Trophoblast cell (in vitro differentiated cells and primary cell): ENCODE results near the gene SUCLG2.
A peak's percentile ranks its signal among the peaks of the same experiment; 100 is the strongest.

Experiments
- DNase-seq, 2 donors: peaks; one replicate each; pipeline ENCODE4 v3.0.0-alpha.2; 2016
- H2AFZ ChIP-seq: 2 replicates; pipeline ENCODE4 v1.6.1; 2013; ENCODE audit warnings: low read length, moderate library complexity, mild to moderate bottlenecking; ENCODE audit not compliant: insufficient read depth, poor library complexity
- H2AK5ac ChIP-seq: 2 replicates; pipeline ENCODE4 v1.6.1; 2013; ENCODE audit warnings: mild to moderate bottlenecking, low read length
- H2BK120ac ChIP-seq: 2 replicates; pipeline ENCODE4 v1.6.1; 2013; ENCODE audit warnings: low read length, mild to moderate bottlenecking, moderate library complexity; ENCODE audit not compliant: insufficient read depth, poor library complexity
- H2BK12ac ChIP-seq: 2 replicates; pipeline ENCODE4 v1.6.1; 2013; ENCODE audit warnings: mild to moderate bottlenecking, low read length, moderate library complexity
- H2BK5ac ChIP-seq: 2 replicates; pipeline ENCODE4 v1.6.1; 2013; ENCODE audit warnings: low read length, low read depth, moderate library complexity, mild to moderate bottlenecking; ENCODE audit not compliant: poor library complexity
- H3K14ac ChIP-seq: 2 replicates; pipeline ENCODE4 v1.6.1; 2013; ENCODE audit warnings: mild to moderate bottlenecking, low read length
- H3K18ac ChIP-seq: 2 replicates; pipeline ENCODE4 v1.6.1; 2013; ENCODE audit warnings: mild to moderate bottlenecking, low read length
- H3K23ac ChIP-seq: 2 replicates; pipeline ENCODE4 v1.6.1; 2013; ENCODE audit warnings: low read length
- H3K27ac ChIP-seq: 2 replicates; pipeline ENCODE4 v1.5.1; 2013; ENCODE audit warnings: low read depth, mild to moderate bottlenecking, inconsistent platforms, low read length, moderate library complexity
- H3K27me3 ChIP-seq: 2 replicates; pipeline ENCODE4 v1.6.1; 2013; ENCODE audit warnings: inconsistent platforms, mild to moderate bottlenecking, low read length, moderate library complexity; ENCODE audit not compliant: insufficient read depth
- H3K36me3 ChIP-seq, 2 experiments: 1 replicate in 1 of 2; 2 replicates in 1 of 2; pipeline ENCODE4 v1.6.1; 2013; ENCODE audit warnings: low read length in 2 of 2, mild to moderate bottlenecking in 2 of 2, moderate library complexity in 1 of 2; ENCODE audit not compliant: insufficient read depth in 2 of 2, control insufficient read depth in 1 of 2
- H3K4ac ChIP-seq: 2 replicates; pipeline ENCODE4 v1.6.1; 2013; ENCODE audit warnings: low read depth, mild to moderate bottlenecking, low read length, moderate library complexity
- H3K4me1 ChIP-seq, 2 experiments: 1 replicate in 1 of 2; 2 replicates in 1 of 2; pipeline ENCODE4 v1.6.1; 2013; ENCODE audit warnings: low read length in 2 of 2, mild to moderate bottlenecking in 2 of 2, moderate library complexity in 1 of 2; ENCODE audit not compliant: insufficient read depth in 2 of 2, control insufficient read depth in 1 of 2
- H3K4me2 ChIP-seq: 2 replicates; pipeline ENCODE4 v1.6.1; 2013; ENCODE audit warnings: inconsistent platforms, mild to moderate bottlenecking, low read length, moderate library complexity
- H3K4me3 ChIP-seq: 2 replicates; pipeline ENCODE4 v1.5.1; 2013; ENCODE audit warnings: mild to moderate bottlenecking, low read depth, low read length, inconsistent platforms
- H3K79me1 ChIP-seq: one replicate; pipeline ENCODE4 v1.6.1; 2013; ENCODE audit warnings: low read length
- H3K79me2 ChIP-seq: 2 replicates; pipeline ENCODE4 v1.6.1; 2013; ENCODE audit warnings: low read length, mild to moderate bottlenecking; ENCODE audit not compliant: control insufficient read depth, insufficient read depth, poor library complexity
- H3K9ac ChIP-seq: 2 replicates; pipeline ENCODE4 v1.6.1; 2013; ENCODE audit warnings: mild to moderate bottlenecking, low read length
- H3K9me3 ChIP-seq: 2 replicates; pipeline ENCODE4 v1.6.1; 2013; ENCODE audit warnings: low read depth, mild to moderate bottlenecking, control low read depth, inconsistent platforms, low read length; ENCODE audit not compliant: insufficient read depth
- H4K12ac ChIP-seq: 2 replicates; pipeline ENCODE4 v1.6.1; 2013; ENCODE audit warnings: low read depth, mild to moderate bottlenecking, low read length, moderate library complexity
- H4K8ac ChIP-seq: 2 replicates; pipeline ENCODE4 v1.6.1; 2013; ENCODE audit warnings: low read depth, mild to moderate bottlenecking, low read length, moderate library complexity
- H4K91ac ChIP-seq: one replicate; pipeline ENCODE4 v1.6.1; 2013; ENCODE audit warnings: low read depth, mild to moderate bottlenecking, low read length, moderate library complexity
- WGBS: extraction: QIAGEN DNeasy Blood & Tissue Kit; methylation state at CpG from one replicate; pipeline ENCODE4 v1.1.7; 2013; ENCODE audit warnings: missing lambda C conversion rate; ENCODE audit not compliant: insufficient read length, insufficient coverage; ENCODE audit errors: extremely low coverage; 5-methylcytosine and 5-hydroxymethylcytosine counted together

SUCLG2 gene

GRCh38 chr3:67382536-67382935 is 271.9 kb downstream of the SUCLG2 start:
- Histone ChIP-seq H4K91ac (no peak overlapping the region), H2AK5ac (no peak overlapping the region), H2BK120ac (no peak overlapping the region), H3K79me2 (no peaks in the 10 kb centered on the region), H3K4ac (no peak overlapping the region), H3K23ac (no peak overlapping the region), H4K8ac (no peak overlapping the region), H2BK5ac (no peak overlapping the region), H3K27me3 (no peaks in the 10 kb centered on the region), H4K12ac (no peak overlapping the region), H2AFZ (no peak overlapping the region), H3K4me2 (no peak overlapping the region), H3K4me3 (no peak overlapping the region), H3K79me1 (no peaks in the 10 kb centered on the region), H3K14ac (no peak overlapping the region), H3K9me3 (no peaks in the 10 kb centered on the region), H3K27ac (no peak overlapping the region), H3K36me3 (no peaks in the 10 kb centered on the region), H2BK12ac (no peak overlapping the region), H3K4me1 (no peaks in the 10 kb centered on the region), H3K9ac (no peak overlapping the region), H3K18ac (no peak overlapping the region)
- no peak for DNase-seq
- no CpG with 5 or more reads among the region's 4 CpGs for WGBS

GRCh38 chr3:67381667-67382272 is 272.6 kb downstream of the SUCLG2 start:
- Histone ChIP-seq H2BK120ac (no peak overlapping the region), H3K9ac (no peak overlapping the region), H3K27me3 (no peaks in the 10 kb centered on the region), H3K23ac (no peak overlapping the region), H2BK12ac (no peak overlapping the region), H4K91ac (no peak overlapping the region), H3K4me3 (no peak overlapping the region), H3K4me2 (no peak overlapping the region), H3K9me3 (no peaks in the 10 kb centered on the region), H2AFZ (no peak overlapping the region), H3K36me3 (no peaks in the 10 kb centered on the region), H4K12ac (no peak overlapping the region), H3K4me1 (no peaks in the 10 kb centered on the region), H4K8ac (no peak overlapping the region), H3K14ac (no peak overlapping the region), H3K79me2 (no peaks in the 10 kb centered on the region), H2BK5ac (no peak overlapping the region), H3K4ac (no peak overlapping the region), H3K79me1 (no peaks in the 10 kb centered on the region), H3K18ac (no peak overlapping the region), H2AK5ac (no peak overlapping the region), H3K27ac (no peak overlapping the region)
- DNase-seq = peak in 1 of 2 donors; percentile 64
- no CpG with 5 or more reads among the region's 4 CpGs for WGBS

DNA sequence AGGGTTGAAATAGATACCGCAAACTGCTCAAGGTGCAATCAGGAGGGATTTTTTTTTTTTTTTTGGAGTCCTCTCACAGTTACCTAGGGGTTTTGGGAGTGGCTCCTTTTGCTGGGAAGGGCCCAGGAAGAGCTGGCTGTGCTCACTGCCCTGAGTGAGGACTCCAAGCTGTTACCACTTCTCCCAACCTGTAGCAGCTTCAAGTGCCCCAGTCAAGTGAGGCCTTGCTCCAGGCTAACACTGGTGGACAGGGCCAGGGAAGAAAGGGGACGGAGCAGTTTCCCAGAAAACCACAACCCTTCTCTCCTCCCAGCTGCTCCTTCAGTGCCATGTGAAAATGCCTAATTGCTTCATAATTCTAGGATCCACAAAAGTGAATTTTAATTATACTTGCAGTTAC is 274.3 kb downstream of the SUCLG2 start:
- no peak overlapping the region for H3K18ac ChIP-seq
- H2BK5ac ChIP-seq = no peak overlapping the region
- H3K4ac ChIP-seq = no peak overlapping the region
- no peak overlapping the region for H3K4me3 ChIP-seq
- H4K12ac ChIP-seq = no peak overlapping the region
- no peaks in the 10 kb centered on the region for H3K4me1 ChIP-seq
- no peak overlapping the region for H4K91ac ChIP-seq
- no peak overlapping the region for H2BK120ac ChIP-seq
- no peak overlapping the region for H2AK5ac ChIP-seq
- no peak overlapping the region for H3K27ac ChIP-seq
- no peak overlapping the region for H3K4me2 ChIP-seq
- no peak overlapping the region for H2BK12ac ChIP-seq
- no peaks in the 10 kb centered on the region for H3K9me3 ChIP-seq
- H3K9ac ChIP-seq = no peak overlapping the region
- H3K36me3 ChIP-seq = no peaks in the 10 kb centered on the region
- no peak overlapping the region for H3K14ac ChIP-seq
- no peak overlapping the region for H3K23ac ChIP-seq
- H2AFZ ChIP-seq = no peak overlapping the region
- H4K8ac ChIP-seq = no peak overlapping the region
- no peak for DNase-seq
- WGBS = no CpG with 5 or more reads among the region's 2 CpGs
- no peaks in the 10 kb centered on the region for H3K79me2 ChIP-seq
- no peaks in the 10 kb centered on the region for H3K79me1 ChIP-seq
- H3K27me3 ChIP-seq = no peaks in the 10 kb centered on the region

GRCh38 chr3:67377299-67377698 is 277.1 kb downstream of the SUCLG2 start:
- H4K12ac ChIP-seq = no peak overlapping the region
- H2AFZ ChIP-seq = no peak overlapping the region
- H3K36me3 ChIP-seq = no peaks in the 10 kb centered on the region
- no peak overlapping the region for H3K23ac ChIP-seq
- no peak for DNase-seq
- no peak overlapping the region for H3K4me3 ChIP-seq
- no peak overlapping the region for H4K8ac ChIP-seq
- no peak overlapping the region for H2AK5ac ChIP-seq
- no peak overlapping the region for H4K91ac ChIP-seq
- no peaks in the 10 kb centered on the region for H3K4me1 ChIP-seq
- H3K27ac ChIP-seq = no peak overlapping the region
- H3K79me2 ChIP-seq = no peaks in the 10 kb centered on the region
- no peak overlapping the region for H3K9ac ChIP-seq
- H3K4ac ChIP-seq = no peak overlapping the region
- no peak overlapping the region for H2BK12ac ChIP-seq
- no peaks in the 10 kb centered on the region for H3K9me3 ChIP-seq
- H2BK120ac ChIP-seq = no peak overlapping the region
- no peak overlapping the region for H3K4me2 ChIP-seq
- no peak overlapping the region for H3K14ac ChIP-seq
- WGBS = no CpG with 5 or more reads among the region's 3 CpGs
- no peaks in the 10 kb centered on the region for H3K79me1 ChIP-seq
- no peak overlapping the region for H3K18ac ChIP-seq
- no peak overlapping the region for H2BK5ac ChIP-seq
- no peaks in the 10 kb centered on the region for H3K27me3 ChIP-seq
